GM10266 (cell line): ENCODE data around the gene RHEX.

ENCODE experiments used
- DNase-seq: peaks from one replicate; pipeline ENCODE4 v3.0.0; 2012; ENCODE audit errors: extremely low spot score
- CTCF ChIP-seq: IDR thresholded peaks from 2 replicates; pipeline ENCODE4 v1.5.1; 2012; ENCODE audit warnings: mild to moderate bottlenecking, low read depth; ENCODE audit not compliant: control insufficient read depth, insufficient read depth; ENCODE audit errors: missing control alignments

RHEX gene

GRCh38 chr1:206097381-206097780 lies 44.4 kb downstream of the RHEX start:
- no peak for DNase-seq
- no peak for TF ChIP-seq CTCF

GRCh38 chr1:206098242-206098919 lies 45.4 kb downstream of the RHEX start:
- no peak for DNase-seq
- no peak for TF ChIP-seq CTCF

- no peak for DNase-seq
- no peak for TF ChIP-seq CTCF
Observed at GRCh38 chr1:206100226-206100815, 47.3 kb downstream of the RHEX start.

- no peak for DNase-seq
Observed at GRCh38 chr1:206101351-206102045, 48.5 kb downstream of the RHEX start.

GRCh38 chr1:206102292-206102936 lies 49.4 kb downstream of the RHEX start:
- no peak for DNase-seq
- TF ChIP-seq CTCF = no peak

More at GRCh38 chr1:206101351-206102045, 48.5 kb downstream of the RHEX start:
- no peak for TF ChIP-seq CTCF

- no peak for TF ChIP-seq CTCF
- DNase-seq = no peak
Observed at GRCh38 chr1:206103979-206104378, 51.0 kb downstream of the RHEX start.
